Mesenchymal stem cell (in vitro differentiated cells and primary cell): Measurements from ENCODE around the gene LSP1.

Experiments
- DNase-seq: peaks from one replicate; pipeline ENCODE4 v3.0.0-alpha.2; 2013
- H2AFZ ChIP-seq: one replicate; pipeline ENCODE4 v1.6.1; 2013; ENCODE audit warnings: low read depth, mild to moderate bottlenecking, control low read depth, inconsistent platforms, low read length, moderate library complexity
- H2AK5ac ChIP-seq: 2 replicates; pipeline ENCODE4 v1.6.1; 2013; ENCODE audit warnings: low read length, moderate library complexity, mild to moderate bottlenecking, inconsistent platforms; ENCODE audit not compliant: severe bottlenecking
- H2BK120ac ChIP-seq: one replicate; pipeline ENCODE4 v1.6.1; 2013; ENCODE audit warnings: low read depth, mild to moderate bottlenecking, inconsistent platforms, low read length, moderate library complexity
- H2BK12ac ChIP-seq, 2 experiments: one replicate each; pipeline ENCODE4 v1.6.1; 2013; ENCODE audit warnings: inconsistent platforms in 2 of 2, low read length in 2 of 2, mild to moderate bottlenecking in 2 of 2, moderate library complexity in 2 of 2, control low read depth in 1 of 2
- H2BK15ac ChIP-seq: one replicate; pipeline ENCODE4 v1.6.1; 2013; ENCODE audit warnings: mild to moderate bottlenecking, low read depth, inconsistent platforms; ENCODE audit not compliant: poor library complexity, severe bottlenecking
- H2BK5ac ChIP-seq: 2 replicates; pipeline ENCODE4 v1.6.1; 2013; ENCODE audit warnings: low read depth, mild to moderate bottlenecking, low read length, control low read depth, inconsistent platforms; ENCODE audit not compliant: poor library complexity, severe bottlenecking
- H3K14ac ChIP-seq, 2 experiments: one replicate each; pipeline ENCODE4 v1.6.1; 2013; ENCODE audit warnings: inconsistent platforms in 2 of 2, low read length in 2 of 2, control low read depth in 1 of 2, mild to moderate bottlenecking in 1 of 2, moderate library complexity in 1 of 2
- H3K18ac ChIP-seq, 2 experiments: one replicate each; pipeline ENCODE4 v1.6.1; 2013; ENCODE audit warnings: inconsistent platforms in 2 of 2, low read length in 2 of 2, control low read depth in 1 of 2, low read depth in 1 of 2, mild to moderate bottlenecking in 1 of 2
- H3K23ac ChIP-seq, 2 experiments: one replicate each; pipeline ENCODE4 v1.6.1; 2013; ENCODE audit warnings: inconsistent platforms in 2 of 2, low read length in 2 of 2, mild to moderate bottlenecking in 2 of 2, moderate library complexity in 2 of 2, control low read depth in 1 of 2
- H3K27ac ChIP-seq: 2 replicates; pipeline ENCODE4 v1.5.1; 2013; ENCODE audit warnings: mild to moderate bottlenecking, moderate library complexity, low read length, control low read depth, inconsistent platforms; ENCODE audit not compliant: poor library complexity, severe bottlenecking
- H3K27me3 ChIP-seq, 2 experiments: 2 replicates each; pipeline versions ENCODE4 v1.6.1 to v1.7.0; 2013; ENCODE audit warnings: low read length in 2 of 2, mild to moderate bottlenecking in 2 of 2, moderate library complexity in 2 of 2, control low read depth in 1 of 2, inconsistent platforms in 1 of 2; ENCODE audit not compliant: control insufficient read depth in 1 of 2, insufficient read depth in 1 of 2
- H3K36me3 ChIP-seq, 2 experiments: 2 replicates each; pipeline versions ENCODE4 v1.6.1 to v1.7.0; 2013; ENCODE audit warnings: low read length in 2 of 2, control low read depth in 1 of 2, inconsistent platforms in 1 of 2, low read depth in 1 of 2, mild to moderate bottlenecking in 1 of 2; ENCODE audit not compliant: insufficient read depth in 2 of 2, control insufficient read depth in 1 of 2
- H3K4ac ChIP-seq, 2 experiments: one replicate each; pipeline ENCODE4 v1.6.1; 2013; ENCODE audit warnings: inconsistent platforms in 2 of 2, low read length in 2 of 2, mild to moderate bottlenecking in 2 of 2, moderate library complexity in 2 of 2, control low read depth in 1 of 2, low read depth in 1 of 2
- H3K4me1 ChIP-seq: 2 replicates; pipeline ENCODE4 v1.6.1; 2013; ENCODE audit warnings: low read depth, low read length, control low read depth; ENCODE audit not compliant: control insufficient read depth, insufficient read depth
- H3K4me2 ChIP-seq: 2 replicates; pipeline ENCODE4 v1.6.1; 2013; ENCODE audit warnings: low read length, mild to moderate bottlenecking, inconsistent platforms; ENCODE audit not compliant: poor library complexity, severe bottlenecking
- H3K4me3 ChIP-seq, 2 experiments: 2 replicates each; pipeline versions ENCODE4 v1.5.1 to v1.7.0; 2013; ENCODE audit warnings: low read length in 2 of 2, mild to moderate bottlenecking in 2 of 2, control low read depth in 1 of 2, low read depth in 1 of 2; ENCODE audit not compliant: insufficient read depth in 1 of 2
- H3K79me1 ChIP-seq: replicated peaks from 2 replicates; pipeline ENCODE4 v1.6.1; 2013; ENCODE audit warnings: mild to moderate bottlenecking, control low read depth, low read length, inconsistent platforms; ENCODE audit not compliant: poor library complexity, severe bottlenecking
- H3K9ac ChIP-seq: 2 replicates; pipeline ENCODE4 v1.7.0; 2013; ENCODE audit warnings: mild to moderate bottlenecking, low read length, moderate library complexity
- H3K9me3 ChIP-seq: 2 replicates; pipeline ENCODE4 v1.7.0; 2013; ENCODE audit warnings: mild to moderate bottlenecking, low read length; ENCODE audit not compliant: control insufficient read depth
- H4K8ac ChIP-seq: one replicate; pipeline ENCODE4 v1.6.1; 2013; ENCODE audit warnings: inconsistent platforms, mild to moderate bottlenecking, low read length, moderate library complexity
- H4K91ac ChIP-seq: one replicate; pipeline ENCODE4 v1.6.1; 2013; ENCODE audit warnings: mild to moderate bottlenecking, low read length, inconsistent platforms
- WGBS: methylation state at CpG from one replicate; pipeline ENCODE4 v1.1.7; 2013; ENCODE audit warnings: mixed read lengths; 5-methylcytosine and 5-hydroxymethylcytosine counted together

LSP1 gene

DNA sequence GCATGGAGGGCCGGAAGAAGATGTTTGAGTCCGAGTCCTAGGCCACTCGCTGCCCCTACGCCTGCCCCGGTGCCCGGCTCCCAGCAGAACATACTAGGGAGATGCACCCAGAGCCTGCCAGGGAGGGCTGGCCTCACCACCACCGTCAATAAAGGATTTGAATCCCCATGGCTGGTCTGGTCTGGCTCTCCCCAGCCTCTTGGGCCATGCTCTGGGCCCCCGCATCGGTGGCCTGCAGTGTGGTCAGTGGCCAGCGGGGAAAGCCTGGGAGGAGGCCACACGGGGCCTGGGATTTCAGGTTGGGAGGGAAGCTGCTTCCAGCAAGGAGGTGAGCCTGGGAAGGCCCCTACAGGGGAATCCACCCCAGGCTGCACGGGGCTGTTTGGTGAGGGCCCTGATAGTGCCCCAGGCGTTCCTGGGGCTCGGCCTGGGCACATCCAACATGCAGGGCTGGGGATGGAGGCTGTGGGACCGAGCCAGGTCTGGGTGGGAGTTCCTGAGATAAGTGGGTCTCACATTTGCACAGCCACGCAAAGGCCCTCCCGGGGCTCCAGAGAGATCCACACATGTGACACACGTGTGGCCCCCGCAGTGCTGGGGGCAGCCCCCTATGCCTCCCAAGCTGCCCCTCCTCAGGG is 11.3 kb upstream of the LSP1 start:
- 92% methylated on average over 19 of the region's 19 CpGs for WGBS
- H3K14ac ChIP-seq, result no peak overlapping the region
- H2BK15ac ChIP-seq, result no peak overlapping the region
- peak overlapping the region in 1 of 2 experiments; percentile 41 for H3K18ac ChIP-seq
- H2BK120ac ChIP-seq, result no peak overlapping the region
- H4K91ac ChIP-seq, result no peak overlapping the region
- no peak overlapping the region for H3K4me2 ChIP-seq
- peaks cover 22% of the 10 kb centered on the region for H3K4me1 ChIP-seq
- no peak overlapping the region for H4K8ac ChIP-seq
- H3K23ac ChIP-seq, result no peak overlapping the region
- no peak overlapping the region for H2BK5ac ChIP-seq
- H2AK5ac ChIP-seq, result no peak overlapping the region
- H2BK12ac ChIP-seq, result no peak overlapping the region
- no peak overlapping the region for H3K27ac ChIP-seq
- H3K27me3 ChIP-seq, result peaks cover 4 to 14% of the 10 kb centered on the region in 2 experiments
- no peak overlapping the region for H3K9ac ChIP-seq
- H3K4ac ChIP-seq, result no peak overlapping the region
- DNase-seq, result no peak
- H3K9me3 ChIP-seq, result no peaks in the 10 kb centered on the region
- H2AFZ ChIP-seq, result no peak overlapping the region
- no peaks in the 10 kb centered on the region for H3K36me3 ChIP-seq
- H3K79me1 ChIP-seq, result no peaks in the 10 kb centered on the region
- no peak overlapping the region for H3K4me3 ChIP-seq

DNA sequence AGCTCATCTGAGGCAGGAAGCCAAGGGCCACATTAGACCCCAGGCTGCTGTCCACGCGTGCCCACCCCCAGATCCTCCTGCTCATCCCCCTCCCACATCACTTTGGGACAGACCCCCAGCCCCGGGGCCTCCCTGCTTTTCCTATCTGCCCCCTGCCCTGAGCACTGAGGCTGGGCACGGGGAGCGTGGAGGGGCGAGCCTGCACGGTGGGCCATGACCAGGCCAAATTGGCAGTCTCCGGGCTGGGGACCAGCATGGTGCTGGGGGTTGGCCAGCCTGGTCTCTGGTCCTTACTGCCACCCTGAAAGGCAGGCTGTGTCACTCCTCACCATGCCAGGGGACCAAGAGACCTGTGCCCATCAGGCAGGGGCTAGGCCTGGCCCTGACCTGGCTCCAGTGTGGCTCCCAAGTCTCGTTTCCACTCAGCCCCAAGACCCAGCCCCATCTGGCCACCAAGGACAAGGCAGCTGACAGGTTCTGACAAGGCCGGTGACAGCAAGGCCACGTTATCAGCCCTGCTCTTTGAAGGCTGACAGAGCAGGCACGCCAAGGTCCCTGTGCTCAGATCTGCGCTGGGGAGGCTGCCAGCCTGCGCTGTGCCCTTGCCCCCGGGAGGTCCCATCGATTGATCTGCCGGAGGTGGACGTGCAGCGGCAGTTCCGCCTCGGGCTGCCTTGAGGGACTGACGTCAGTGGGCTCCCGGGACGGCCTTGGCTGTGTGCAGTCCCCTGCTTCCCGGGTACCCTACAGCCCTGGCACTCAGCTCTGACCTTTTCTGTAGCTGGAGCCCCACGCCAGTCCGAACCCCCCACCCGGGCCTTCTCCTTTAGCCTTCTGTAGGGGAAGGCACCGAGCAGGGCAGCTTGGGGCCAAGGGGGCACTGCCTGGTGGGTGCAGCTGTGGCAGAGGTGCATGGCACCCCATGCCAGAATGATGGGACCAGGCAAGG is 10.5 kb upstream of the LSP1 start:
- H4K8ac ChIP-seq, result no peak overlapping the region
- H3K4ac ChIP-seq, result peak overlapping the region in 1 of 2 experiments; percentile 36
- H2BK5ac ChIP-seq, result no peak overlapping the region
- H3K14ac ChIP-seq, result no peak overlapping the region
- peak overlapping the region; percentile 3 to 29 for H2BK12ac ChIP-seq
- H3K4me1 ChIP-seq, result peaks cover 16% of the 10 kb centered on the region
- no peak overlapping the region for H2AK5ac ChIP-seq
- no peak for DNase-seq
- WGBS, result 94% methylated on average over 29 of the region's 29 CpGs
- H3K9me3 ChIP-seq, result no peaks in the 10 kb centered on the region
- H3K4me3 ChIP-seq, result no peak overlapping the region
- H3K27ac ChIP-seq, result no peak overlapping the region
- H3K9ac ChIP-seq, result no peak overlapping the region
- peak overlapping the region; percentile 65 for H4K91ac ChIP-seq
- no peak overlapping the region for H2AFZ ChIP-seq
- peak overlapping the region; percentile 31 for H2BK15ac ChIP-seq
- H3K4me2 ChIP-seq, result no peak overlapping the region
- H3K36me3 ChIP-seq, result no peaks in the 10 kb centered on the region
- no peak overlapping the region for H3K23ac ChIP-seq
- H2BK120ac ChIP-seq, result peak overlapping the region; percentile 15
- peaks cover 4 to 14% of the 10 kb centered on the region in 2 experiments for H3K27me3 ChIP-seq
- no peaks in the 10 kb centered on the region for H3K79me1 ChIP-seq
- H3K18ac ChIP-seq, result peak overlapping the region; percentile 19 to 25

- Histone ChIP-seq H2BK12ac (peak overlapping the region in 1 of 2 experiments; percentile 29), H3K4me2 (no peak overlapping the region), H3K4ac (no peak overlapping the region), H3K27ac (no peak overlapping the region), H3K18ac (no peak overlapping the region), H2AFZ (no peak overlapping the region), H2BK5ac (no peak overlapping the region), H3K23ac (no peak overlapping the region), H3K9me3 (no peaks in the 10 kb centered on the region), H4K91ac (peak overlapping the region; percentile 65), H2BK120ac (no peak overlapping the region), H3K27me3 (peaks cover 4 to 14% of the 10 kb centered on the region in 2 experiments), H3K79me1 (no peaks in the 10 kb centered on the region), H2AK5ac (no peak overlapping the region), H4K8ac (no peak overlapping the region), H3K14ac (no peak overlapping the region), H3K4me3 (no peak overlapping the region), H2BK15ac (peak overlapping the region; percentile 31), H3K36me3 (no peaks in the 10 kb centered on the region), H3K4me1 (peaks cover 11% of the 10 kb centered on the region), H3K9ac (no peak overlapping the region)
- 85% methylated on average over 10 of the region's 11 CpGs for WGBS
- DNase-seq, result no peak
Observed at GRCh38 chr11:1843098-1843473, 9.8 kb upstream of the LSP1 start.

- H3K4ac ChIP-seq, result peak overlapping the region in 1 of 2 experiments; percentile 13
- H3K18ac ChIP-seq, result peak overlapping the region in 1 of 2 experiments; percentile 71
- 96% methylated on average over 8 of the region's 8 CpGs for WGBS
Observed at GRCh38 chr11:1843796-1844195, 9.1 kb upstream of the LSP1 start.

More at GRCh38 chr11:1843796-1844195, 9.1 kb upstream of the LSP1 start:
- H4K91ac ChIP-seq, result peak overlapping the region; percentile 87
- H3K23ac ChIP-seq, result no peak overlapping the region
- H3K79me1 ChIP-seq, result no peaks in the 10 kb centered on the region
- H3K9ac ChIP-seq, result no peak overlapping the region
- H3K27me3 ChIP-seq, result peaks cover 6 to 14% of the 10 kb centered on the region in 2 experiments
- peaks cover 10% of the 10 kb centered on the region for H3K4me1 ChIP-seq
- peak overlapping the region; percentile 49 for H2BK15ac ChIP-seq
- no peak overlapping the region for H2AK5ac ChIP-seq
- no peak for DNase-seq
- peak overlapping the region in 1 of 2 experiments; percentile 11 for H3K14ac ChIP-seq
- no peak overlapping the region for H3K4me2 ChIP-seq
- no peak overlapping the region for H2BK5ac ChIP-seq
- no peak overlapping the region for H3K27ac ChIP-seq
- H2AFZ ChIP-seq, result no peak overlapping the region
- H3K9me3 ChIP-seq, result no peaks in the 10 kb centered on the region
- no peak overlapping the region for H3K4me3 ChIP-seq
- peak overlapping the region in 1 of 2 experiments; percentile 59 for H2BK12ac ChIP-seq
- H4K8ac ChIP-seq, result peak overlapping the region; percentile 86
- peak overlapping the region; percentile 55 for H2BK120ac ChIP-seq
- no peaks in the 10 kb centered on the region for H3K36me3 ChIP-seq
